ENCODE results near the gene MC2R. TPM values are rescaled to one million over a fixed set of nuclear protein-coding genes. Genes with fewer than 3 reads are reported as not detected.

Gene MC2R
- total RNA-seq, 4 donors from 2014 or later, result not detected

DNA sequence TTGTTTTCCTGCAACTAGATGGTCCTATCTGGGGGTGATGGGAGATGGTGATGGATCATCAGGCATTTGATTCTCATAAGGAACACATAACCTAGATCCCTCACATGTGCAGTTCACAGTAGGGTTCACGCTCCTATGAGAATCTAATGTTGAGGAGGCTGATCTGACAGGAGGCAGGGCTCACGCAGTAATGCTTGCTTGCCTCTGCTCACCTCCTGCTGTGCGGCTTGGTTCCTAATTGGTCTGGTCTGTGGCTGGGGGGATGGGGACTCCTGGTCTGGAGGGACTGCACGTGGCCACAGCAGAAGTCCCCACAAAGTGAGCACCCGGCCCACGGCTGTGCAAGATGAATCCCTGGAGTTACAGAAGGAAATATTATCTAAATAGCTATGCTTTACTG, 80.1 kb downstream of the MC2R start:
- intact Hi-C loops (cut with DNase I; ENCODE audit: low total_unique reads), result no loop called here
- no peaks in the 10 kb centered on the region for H3K9me3 ChIP-seq
- H3K4me1 ChIP-seq, result no peaks in the 10 kb centered on the region
- H3K36me3 ChIP-seq, result no peaks in the 10 kb centered on the region
- H3K4me3 ChIP-seq, result no peak overlapping the region
- TF ChIP-seq POLR2A (IDR thresholded peaks at IDR 0.05), result no peak
- H3K27me3 ChIP-seq, result no peaks in the 10 kb centered on the region
- no peak for DNase-seq
- no peak overlapping the region for H3K27ac ChIP-seq

DNA sequence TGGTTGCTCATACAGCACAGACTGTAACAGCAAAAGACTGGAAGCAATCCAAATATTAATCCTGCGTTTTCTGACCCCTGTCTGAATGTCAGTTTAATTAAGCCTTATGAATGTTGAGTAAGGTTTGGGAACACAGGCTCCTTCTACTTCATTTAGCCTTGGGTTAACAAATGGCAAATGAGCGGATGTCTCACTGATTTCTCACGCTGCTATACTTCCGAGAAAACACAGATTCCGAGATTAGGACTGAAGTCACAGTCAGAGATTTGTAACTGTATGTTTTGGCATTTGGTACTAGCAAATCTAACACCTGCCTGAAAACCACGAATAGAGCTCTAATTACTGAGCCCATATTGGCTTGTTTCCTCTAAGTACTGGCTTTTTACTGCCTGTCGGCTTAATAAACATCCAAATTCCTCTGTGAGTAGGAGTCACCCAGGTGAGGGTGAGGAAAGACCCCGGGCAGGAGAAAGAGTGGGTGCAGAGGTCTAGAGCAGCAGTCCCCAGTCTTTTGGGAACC, 80.8 kb downstream of the MC2R start:
- Histone ChIP-seq H3K27ac (no peak overlapping the region), H3K4me1 (no peaks in the 10 kb centered on the region), H3K36me3 (no peaks in the 10 kb centered on the region), H3K4me3 (no peak overlapping the region), H3K9me3 (no peaks in the 10 kb centered on the region), H3K27me3 (no peaks in the 10 kb centered on the region)
- intact Hi-C loops (cut with DNase I; ENCODE audit: low total_unique reads), result no loop called here
- no peak for DNase-seq
- no peak for TF ChIP-seq POLR2A (IDR thresholded peaks at IDR 0.05)
- TF ChIP-seq, protein P1, sequence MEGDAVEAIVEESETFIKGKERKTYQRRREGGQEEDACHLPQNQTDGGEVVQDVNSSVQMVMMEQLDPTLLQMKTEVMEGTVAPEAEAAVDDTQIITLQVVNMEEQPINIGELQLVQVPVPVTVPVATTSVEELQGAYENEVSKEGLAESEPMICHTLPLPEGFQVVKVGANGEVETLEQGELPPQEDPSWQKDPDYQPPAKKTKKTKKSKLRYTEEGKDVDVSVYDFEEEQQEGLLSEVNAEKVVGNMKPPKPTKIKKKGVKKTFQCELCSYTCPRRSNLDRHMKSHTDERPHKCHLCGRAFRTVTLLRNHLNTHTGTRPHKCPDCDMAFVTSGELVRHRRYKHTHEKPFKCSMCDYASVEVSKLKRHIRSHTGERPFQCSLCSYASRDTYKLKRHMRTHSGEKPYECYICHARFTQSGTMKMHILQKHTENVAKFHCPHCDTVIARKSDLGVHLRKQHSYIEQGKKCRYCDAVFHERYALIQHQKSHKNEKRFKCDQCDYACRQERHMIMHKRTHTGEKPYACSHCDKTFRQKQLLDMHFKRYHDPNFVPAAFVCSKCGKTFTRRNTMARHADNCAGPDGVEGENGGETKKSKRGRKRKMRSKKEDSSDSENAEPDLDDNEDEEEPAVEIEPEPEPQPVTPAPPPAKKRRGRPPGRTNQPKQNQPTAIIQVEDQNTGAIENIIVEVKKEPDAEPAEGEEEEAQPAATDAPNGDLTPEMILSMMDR (IDR thresholded peaks at IDR 0.05), result no peak

Other genes starting within 250 kb of the MC2R start
- 10 to 100 TPM; 13.8 to 31.5 (median 20.4) TPM for gene FAM210A, start 189.0 kb downstream of the MC2R start, total RNA-seq
- 10 to 100 TPM in 3 of 4 donors, 1 to 10 TPM in 1; 7.9 to 64.8 (median 27.0) TPM for gene RNMT, start 188.9 kb downstream of the MC2R start, total RNA-seq
- gene MC5R, start 91.4 kb downstream of the MC2R start, total RNA-seq, result not detected
- gene ZNF519, start 216.9 kb upstream of the MC2R start, total RNA-seq, result 10 to 100 TPM; 20.9 to 35.1 (median 27.5) TPM

Data from uterus (tissue), 4 donors.